GM21390 (cell line): ENCODE results near the gene PFKFB3.
"Not testable (repeated sequence)": the region's sequence is repeated elsewhere in the genome, so short reads cannot be mapped to it uniquely, and the experiment has no call there.

ENCODE experiments used
- ATAC-seq: cut with Tn5 transposase; IDR thresholded peaks from one replicate; pipeline ENCODE4 v1.9.1; 2021; ENCODE audit not compliant: unreplicated experiment

Gene PFKFB3

GRCh38 chr10:6234371-6234770, 31.6 kb downstream of the PFKFB3 start:
- ATAC-seq: no peak

- no peak for ATAC-seq
Observed at GRCh38 chr10:6236349-6237198, 33.8 kb downstream of the PFKFB3 start.

DNA sequence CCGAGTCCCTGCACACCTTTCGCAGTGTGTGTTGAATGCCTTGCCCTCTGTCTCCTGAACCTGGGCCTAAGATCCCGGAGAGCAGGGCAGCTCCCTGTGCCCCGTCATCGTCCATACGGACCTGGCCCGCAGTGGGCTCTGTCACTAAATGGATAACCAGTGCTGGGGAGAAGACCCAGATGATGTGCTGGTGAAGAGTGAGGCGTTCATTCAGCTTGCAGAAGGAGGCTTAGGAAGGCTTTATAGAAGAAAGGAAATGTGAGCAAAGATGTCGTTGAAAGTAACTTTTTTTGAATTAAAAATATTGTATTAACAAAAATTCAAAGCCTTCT, 34.4 kb downstream of the PFKFB3 start:
- ATAC-seq: no peak

GRCh38 chr10:6238587-6239212, 36.0 kb downstream of the PFKFB3 start:
- not testable (repeated sequence) for ATAC-seq

DNA sequence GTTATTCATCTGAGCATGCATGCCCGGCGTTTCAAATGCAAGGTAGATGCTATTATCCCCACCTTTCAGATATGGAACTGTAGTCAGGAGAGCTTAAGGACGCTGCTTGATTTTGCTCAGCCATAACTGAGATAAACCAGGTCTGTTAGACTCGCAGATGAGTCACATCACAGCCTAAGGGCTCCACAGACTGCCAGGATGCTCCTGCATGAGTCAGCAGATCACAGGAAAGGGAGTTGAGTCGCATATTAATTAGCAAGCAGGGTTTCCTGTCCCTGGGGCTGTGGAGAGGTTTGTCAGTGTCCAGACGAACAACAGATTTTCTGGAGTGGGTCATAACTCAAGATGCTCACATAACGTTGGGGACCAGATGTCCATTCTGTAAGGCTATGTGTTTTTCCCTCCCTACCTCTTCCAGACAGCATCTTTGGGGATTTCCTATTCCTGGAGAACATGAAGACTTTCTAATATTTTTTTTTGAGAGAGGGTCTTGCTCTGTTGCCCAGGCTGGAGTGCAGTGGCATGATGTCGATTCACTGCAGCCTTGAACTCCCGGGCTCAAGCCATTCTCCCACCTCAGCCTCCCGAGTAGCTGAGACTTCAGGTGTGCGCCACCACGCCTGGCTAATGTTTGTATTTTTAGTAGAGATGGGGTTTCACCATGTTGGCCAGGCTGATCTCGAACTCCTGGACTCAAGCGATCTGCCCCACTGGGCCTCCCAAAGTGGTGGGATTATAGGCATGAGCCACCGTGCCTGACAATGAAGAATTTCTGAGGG, 36.7 kb downstream of the PFKFB3 start:
- no peak for ATAC-seq

GRCh38 chr10:6240254-6240653, 37.5 kb downstream of the PFKFB3 start:
- ATAC-seq: no peak

GRCh38 chr10:6242089-6242488, 39.4 kb downstream of the PFKFB3 start:
- no peak for ATAC-seq

DNA sequence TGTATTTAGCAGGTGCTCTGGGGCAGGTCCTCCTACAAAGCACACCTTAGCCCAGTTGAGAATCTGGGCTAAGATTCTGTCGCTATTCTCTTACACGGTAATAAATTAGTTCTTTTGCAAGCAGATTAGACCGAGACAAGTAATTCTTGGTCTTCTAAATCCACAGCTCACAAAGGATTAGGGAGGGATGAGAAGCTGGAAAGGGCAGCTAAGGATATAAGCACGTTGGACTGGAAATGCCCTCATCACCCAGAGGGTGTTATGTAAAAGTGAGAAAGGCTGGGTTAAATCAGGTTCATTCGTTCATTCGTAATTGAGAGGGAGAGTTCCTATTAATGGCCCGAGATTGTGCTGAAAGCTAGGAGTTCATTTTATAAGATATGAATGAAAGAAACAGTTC, 41.8 kb downstream of the PFKFB3 start:
- no peak for ATAC-seq

DNA sequence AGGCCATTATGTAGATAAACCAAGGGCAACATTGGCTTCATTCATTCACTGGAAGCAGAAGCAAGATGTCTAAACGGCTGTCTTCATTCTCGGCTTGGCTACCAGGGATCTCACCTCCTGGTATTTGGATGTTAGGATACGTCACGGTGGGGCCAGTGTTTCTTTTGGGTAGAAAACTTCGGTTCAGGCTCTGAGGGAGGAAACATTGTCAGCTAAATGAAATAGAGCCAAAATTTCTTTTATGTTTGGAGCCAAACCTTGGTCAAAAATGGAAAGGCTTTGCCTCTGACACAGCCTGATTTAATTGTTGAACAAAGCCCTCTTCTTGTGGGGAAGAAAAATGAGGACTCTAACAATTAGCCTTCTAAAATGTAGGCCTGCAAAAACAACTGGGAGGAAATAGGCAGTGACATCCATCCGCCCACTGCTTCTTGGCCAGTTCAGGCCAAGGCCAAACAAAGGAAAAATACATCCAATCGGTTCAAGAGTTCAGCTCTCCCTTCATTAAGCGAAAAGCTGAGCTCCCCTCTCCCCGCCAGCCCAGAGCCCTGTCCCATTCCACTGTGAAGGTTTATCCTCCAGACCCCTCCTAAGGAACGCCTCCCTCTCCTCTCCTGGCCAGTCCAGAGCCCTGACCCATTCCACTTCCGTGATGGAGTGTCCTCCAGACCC, 44.4 kb downstream of the PFKFB3 start:
- no peak for ATAC-seq

DNA sequence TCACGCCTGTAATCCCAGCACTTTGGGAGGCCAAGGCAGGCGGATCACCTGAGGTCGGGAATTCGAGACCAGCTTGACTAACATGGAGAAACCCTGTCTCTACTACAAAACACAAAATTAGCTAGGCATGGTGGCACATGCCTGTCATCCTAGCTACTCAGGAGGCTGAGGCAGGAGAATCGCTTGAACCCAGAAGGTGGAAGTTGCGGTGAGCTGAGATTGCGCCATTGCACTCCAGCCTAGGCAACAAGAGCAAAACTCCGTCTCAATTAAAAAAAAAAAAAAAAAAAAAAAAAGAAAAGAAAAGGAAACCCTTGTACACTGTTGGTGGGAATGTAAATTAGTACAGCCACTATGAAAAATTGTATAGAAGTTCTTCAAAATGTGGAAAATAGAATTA, 46.2 kb downstream of the PFKFB3 start:
- not testable (repeated sequence) for ATAC-seq

DNA sequence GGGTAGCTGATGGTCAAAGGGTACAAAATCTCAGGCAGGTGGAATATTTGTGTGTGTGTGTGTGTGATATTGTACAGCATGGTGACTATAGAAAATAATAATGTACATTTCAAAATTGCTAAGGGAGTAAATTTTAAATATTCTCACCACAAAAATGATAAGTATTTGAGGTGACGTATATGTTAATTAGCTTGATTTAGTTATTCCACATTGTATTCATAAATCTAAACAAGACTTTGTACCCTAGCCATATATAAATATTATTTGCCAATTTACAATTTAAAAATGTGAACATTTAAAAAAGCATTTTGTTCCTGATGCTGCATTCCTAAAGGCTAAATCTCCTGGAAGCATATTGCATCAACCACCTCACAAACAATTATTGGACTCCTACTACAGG, 47.0 kb downstream of the PFKFB3 start:
- ATAC-seq: no peak

DNA sequence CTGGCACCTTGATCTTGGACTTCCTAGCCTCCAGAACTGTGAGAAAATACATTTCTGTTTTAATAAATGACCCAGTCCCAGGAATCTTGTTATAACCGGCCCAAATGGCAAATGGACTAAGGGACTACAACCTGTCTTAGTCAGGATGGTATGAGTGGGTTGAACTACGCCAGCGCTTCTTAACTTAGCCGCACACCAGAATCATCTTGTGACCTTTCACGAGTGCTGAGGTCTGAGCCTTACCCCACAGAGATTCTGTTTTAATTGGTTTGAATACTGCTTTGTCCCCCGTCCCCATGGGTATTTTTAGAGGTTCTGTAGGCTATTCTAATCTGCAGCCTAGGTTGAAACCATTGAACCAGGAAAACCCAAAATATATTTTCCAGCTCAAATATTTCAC, 48.0 kb downstream of the PFKFB3 start:
- ATAC-seq: no peak

DNA sequence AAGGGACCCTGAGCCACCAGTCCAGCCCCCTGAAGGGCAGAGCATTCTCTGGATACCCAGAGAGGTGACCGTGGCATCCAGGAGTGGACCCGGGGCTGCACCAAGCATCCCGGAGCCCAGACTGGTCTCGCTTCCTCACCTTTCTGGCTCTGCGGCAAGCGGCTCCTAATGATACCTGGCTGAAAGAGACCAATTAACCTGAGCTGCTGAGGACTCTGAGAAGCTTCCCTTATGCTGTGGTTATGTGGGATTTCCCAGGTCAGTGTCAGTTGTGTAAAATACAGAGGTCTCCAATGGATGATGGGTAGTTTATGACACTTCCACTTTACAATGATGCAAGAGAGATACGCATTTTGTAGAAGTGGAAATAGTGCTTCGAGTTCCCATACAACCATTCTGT, 51.5 kb downstream of the PFKFB3 start:
- no peak for ATAC-seq

- no peak for ATAC-seq
Observed at GRCh38 chr10:6255548-6256061, 52.9 kb downstream of the PFKFB3 start.

DNA sequence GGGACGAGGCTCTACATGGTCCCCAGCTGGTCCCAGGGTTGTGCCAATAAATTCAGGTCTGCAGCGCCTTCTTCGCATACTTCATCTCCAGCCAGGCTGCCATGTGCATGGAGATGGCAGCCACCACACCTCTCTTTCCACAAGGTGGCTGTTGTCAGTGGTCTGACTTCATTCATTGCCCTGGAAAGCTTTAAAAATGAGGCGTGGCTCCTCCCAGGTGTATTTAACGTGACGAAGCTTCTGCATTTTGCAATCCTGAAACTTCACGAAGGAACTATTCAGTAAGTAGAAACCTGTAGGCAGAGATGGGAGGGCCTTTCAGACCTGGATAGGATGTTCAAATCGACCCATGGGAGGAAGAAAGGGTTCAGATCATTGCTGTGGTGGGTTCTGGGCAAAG, 53.7 kb downstream of the PFKFB3 start:
- no peak for ATAC-seq

DNA sequence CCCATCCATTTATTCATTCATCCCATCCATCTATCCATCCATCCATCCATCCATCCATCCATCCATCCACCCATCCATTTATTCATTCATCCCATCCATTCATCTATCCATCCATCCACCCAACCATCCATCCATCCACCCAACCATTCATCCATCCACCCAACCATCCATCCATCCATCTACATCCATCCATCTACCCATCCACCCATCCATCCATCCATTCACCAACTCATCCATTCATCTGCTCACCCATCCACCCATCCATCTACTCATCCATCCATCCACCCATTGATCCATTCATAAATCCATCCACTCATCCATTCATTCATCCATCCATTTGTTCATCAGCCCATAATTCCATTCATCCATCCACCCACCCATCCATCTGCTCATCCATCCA, 56.4 kb downstream of the PFKFB3 start:
- ATAC-seq: no peak

DNA sequence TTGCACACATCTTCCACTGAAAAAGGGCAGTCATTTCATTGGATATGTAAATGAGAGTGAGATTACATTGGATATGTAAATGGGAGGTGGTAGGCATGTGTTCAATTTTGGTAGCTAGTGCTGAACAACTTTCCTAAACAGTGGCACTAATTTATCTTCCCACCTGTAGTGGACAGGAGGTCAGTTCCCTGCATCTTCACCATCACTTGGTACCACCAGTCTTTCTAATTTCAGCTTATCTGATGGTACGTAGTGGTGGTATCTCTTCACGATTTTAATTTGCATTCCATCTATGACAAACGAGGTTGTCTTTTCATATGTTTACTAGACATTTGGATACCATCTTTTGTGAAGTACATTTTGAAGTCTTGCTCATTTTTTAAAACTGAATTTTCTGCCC, 58.1 kb downstream of the PFKFB3 start:
- ATAC-seq: no peak

- no peak for ATAC-seq
Observed at GRCh38 chr10:6267941-6268340, 65.2 kb downstream of the PFKFB3 start.

DNA sequence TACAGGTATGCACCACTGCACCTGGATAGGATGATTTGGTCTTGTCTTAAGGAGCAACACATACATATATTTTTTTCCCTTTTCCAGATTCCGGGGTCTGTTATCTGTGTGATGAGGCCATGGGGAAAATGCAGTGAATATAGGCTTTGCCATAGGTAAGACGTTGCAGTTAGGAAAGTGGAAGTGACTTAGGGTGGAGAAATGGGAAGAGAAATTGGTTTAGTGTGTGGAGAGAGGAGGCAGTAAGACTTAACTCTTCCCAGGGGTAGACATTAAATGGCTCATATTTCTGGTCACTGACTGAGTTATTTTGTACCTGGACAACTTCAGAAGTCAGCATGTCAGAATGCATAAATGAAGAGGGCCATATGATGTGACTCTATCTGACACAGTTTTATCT, 66.7 kb downstream of the PFKFB3 start:
- no peak for ATAC-seq

- peak; percentile 74 for ATAC-seq
Observed at GRCh38 chr10:6269953-6270867, 67.5 kb downstream of the PFKFB3 start.
